Cardiac muscle cell (in vitro differentiated cells and primary cell): ENCODE data around the gene ARID5A. TPM values are rescaled to one million over a fixed set of nuclear protein-coding genes. Genes with fewer than 3 reads are reported as not detected.
A peak's percentile ranks its signal among the peaks of the same experiment; 100 is the strongest.

Source experiments
- DNase-seq, 2 donors: peaks; one replicate each; pipeline versions ENCODE4 v3.0.0 to v3.0.0-alpha.2; 2010 to 2017; ENCODE audit warnings: low read depth in 1 of 2, low spot score in 1 of 2
- H3K27ac ChIP-seq: fragments of 200-600 bp; sonication (generic); 2 replicates; pipeline ENCODE4 v1.5.1; 2016
- H3K27me3 ChIP-seq: fragments of 200-600 bp; sonication (generic); 2 replicates; pipeline ENCODE4 v1.6.0; 2016; ENCODE audit warnings: control low read depth
- H3K36me3 ChIP-seq: fragments of 200-600 bp; sonication (generic); 2 replicates; pipeline ENCODE4 v1.5.1; 2016; ENCODE audit warnings: control low read depth
- H3K4me1 ChIP-seq: fragments of 200-600 bp; sonication (generic); 2 replicates; pipeline ENCODE4 v1.8.1; 2017; ENCODE audit warnings: low read depth, mild to moderate bottlenecking, mixed run types
- H3K4me3 ChIP-seq: fragments of 200-600 bp; sonication (generic); 2 replicates; pipeline ENCODE4 v1.5.1; 2016; ENCODE audit warnings: mild to moderate bottlenecking
- H3K9me3 ChIP-seq: fragments of 200-600 bp; sonication (generic); 2 replicates; pipeline ENCODE4 v1.5.1; 2017; ENCODE audit warnings: low read depth, mild to moderate bottlenecking, control low read depth
- polyA plus RNA-seq: library from polyadenylated mRNA; unstranded; fragments of >200 nt; fragmentation: Nextera tagmentation; extraction: Ambion mirVana; gene quantifications from 2 replicates; pipeline ENCODE4 v1.2.1, GENCODE V29; 2016
- total RNA-seq: library from RNA; depleted of rRNA; stranded (reverse); fragments of >200 nt; gene quantifications from 2 replicates; pipeline ENCODE4 v1.2.3, GENCODE V29; 2016
- TF ChIP-seq, protein P1 (sequence below): IDR thresholded peaks from 2 replicates; pipeline ENCODE4 v1.5.1; 2012; ENCODE audit warnings: low read depth, mild to moderate bottlenecking, low read length

The ARID5A gene
- total and polyA plus RNA-seq, 2 experiments from 2014 or later, result 7.6 to 7.8 TPM

DNA sequence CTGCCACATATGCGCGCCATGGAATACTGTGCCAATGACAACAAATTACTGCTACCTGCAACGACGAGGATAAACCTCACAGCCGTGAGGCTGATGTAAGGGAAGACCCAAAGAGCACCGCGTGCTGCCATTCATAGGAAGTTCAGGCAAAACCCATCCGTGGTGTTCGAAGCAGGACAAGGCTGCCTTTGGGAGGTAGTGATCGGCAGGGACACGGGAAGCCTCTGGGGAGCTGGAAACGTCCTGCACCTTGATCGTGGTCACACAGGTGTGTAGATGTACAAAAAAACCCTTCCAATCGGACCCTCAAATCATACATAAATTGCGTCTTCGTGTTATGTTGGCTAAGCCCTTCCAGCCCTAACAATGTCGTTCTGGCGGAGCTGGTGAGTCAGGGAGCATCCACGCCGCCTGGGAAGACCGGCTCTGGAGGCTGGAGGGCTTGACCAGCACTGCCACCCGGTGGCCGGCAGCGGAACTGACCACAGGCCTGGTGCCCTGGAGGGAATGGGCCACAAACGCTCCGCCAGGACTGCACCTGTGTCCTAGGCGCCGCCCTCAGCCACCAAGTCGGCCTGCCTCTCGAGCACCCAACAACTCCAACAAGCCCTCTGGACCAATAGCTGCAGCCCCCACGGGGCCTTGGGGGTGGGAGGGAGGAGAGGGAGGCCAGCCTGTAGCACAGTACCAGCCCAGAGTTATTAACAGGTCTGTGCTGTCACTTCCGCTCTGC is 27.3 kb upstream of the ARID5A start:
- peak; percentile 90 to 91 for DNase-seq
- TF ChIP-seq, protein P1, sequence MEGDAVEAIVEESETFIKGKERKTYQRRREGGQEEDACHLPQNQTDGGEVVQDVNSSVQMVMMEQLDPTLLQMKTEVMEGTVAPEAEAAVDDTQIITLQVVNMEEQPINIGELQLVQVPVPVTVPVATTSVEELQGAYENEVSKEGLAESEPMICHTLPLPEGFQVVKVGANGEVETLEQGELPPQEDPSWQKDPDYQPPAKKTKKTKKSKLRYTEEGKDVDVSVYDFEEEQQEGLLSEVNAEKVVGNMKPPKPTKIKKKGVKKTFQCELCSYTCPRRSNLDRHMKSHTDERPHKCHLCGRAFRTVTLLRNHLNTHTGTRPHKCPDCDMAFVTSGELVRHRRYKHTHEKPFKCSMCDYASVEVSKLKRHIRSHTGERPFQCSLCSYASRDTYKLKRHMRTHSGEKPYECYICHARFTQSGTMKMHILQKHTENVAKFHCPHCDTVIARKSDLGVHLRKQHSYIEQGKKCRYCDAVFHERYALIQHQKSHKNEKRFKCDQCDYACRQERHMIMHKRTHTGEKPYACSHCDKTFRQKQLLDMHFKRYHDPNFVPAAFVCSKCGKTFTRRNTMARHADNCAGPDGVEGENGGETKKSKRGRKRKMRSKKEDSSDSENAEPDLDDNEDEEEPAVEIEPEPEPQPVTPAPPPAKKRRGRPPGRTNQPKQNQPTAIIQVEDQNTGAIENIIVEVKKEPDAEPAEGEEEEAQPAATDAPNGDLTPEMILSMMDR, result peak; percentile 93
- peaks cover 28% of the 10 kb centered on the region for H3K27me3 ChIP-seq
- no peak overlapping the region for H3K4me3 ChIP-seq
- no peaks in the 10 kb centered on the region for H3K4me1 ChIP-seq
- no peak overlapping the region for H3K27ac ChIP-seq
- no peaks in the 10 kb centered on the region for H3K9me3 ChIP-seq
- no peaks in the 10 kb centered on the region for H3K36me3 ChIP-seq

DNA sequence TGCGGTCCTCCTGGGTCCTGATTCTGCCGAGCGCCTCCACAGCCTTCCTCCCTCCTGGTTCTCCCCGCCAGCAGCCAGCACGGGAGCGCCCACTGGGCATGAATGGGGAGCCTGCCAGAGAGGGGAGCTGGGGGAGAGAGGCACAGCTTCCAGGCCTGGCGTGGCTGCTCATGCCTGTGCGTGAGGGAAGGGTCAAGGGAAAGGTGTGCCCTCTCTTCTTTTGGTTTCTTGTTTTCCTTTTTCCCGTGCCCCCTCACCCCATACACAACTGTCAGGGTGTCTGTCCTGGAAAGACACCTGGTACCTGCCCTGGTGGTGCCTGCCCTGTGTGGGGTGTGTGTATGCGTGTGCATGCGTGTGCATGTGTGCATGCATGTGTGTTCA is 26.7 kb upstream of the ARID5A start:
- Histone ChIP-seq H3K4me3 (no peak overlapping the region), H3K9me3 (no peaks in the 10 kb centered on the region), H3K4me1 (no peaks in the 10 kb centered on the region), H3K27me3 (peaks cover 28% of the 10 kb centered on the region), H3K36me3 (no peaks in the 10 kb centered on the region), H3K27ac (no peak overlapping the region)
- no peak for DNase-seq
- TF ChIP-seq, protein P1, result no peak

DNA sequence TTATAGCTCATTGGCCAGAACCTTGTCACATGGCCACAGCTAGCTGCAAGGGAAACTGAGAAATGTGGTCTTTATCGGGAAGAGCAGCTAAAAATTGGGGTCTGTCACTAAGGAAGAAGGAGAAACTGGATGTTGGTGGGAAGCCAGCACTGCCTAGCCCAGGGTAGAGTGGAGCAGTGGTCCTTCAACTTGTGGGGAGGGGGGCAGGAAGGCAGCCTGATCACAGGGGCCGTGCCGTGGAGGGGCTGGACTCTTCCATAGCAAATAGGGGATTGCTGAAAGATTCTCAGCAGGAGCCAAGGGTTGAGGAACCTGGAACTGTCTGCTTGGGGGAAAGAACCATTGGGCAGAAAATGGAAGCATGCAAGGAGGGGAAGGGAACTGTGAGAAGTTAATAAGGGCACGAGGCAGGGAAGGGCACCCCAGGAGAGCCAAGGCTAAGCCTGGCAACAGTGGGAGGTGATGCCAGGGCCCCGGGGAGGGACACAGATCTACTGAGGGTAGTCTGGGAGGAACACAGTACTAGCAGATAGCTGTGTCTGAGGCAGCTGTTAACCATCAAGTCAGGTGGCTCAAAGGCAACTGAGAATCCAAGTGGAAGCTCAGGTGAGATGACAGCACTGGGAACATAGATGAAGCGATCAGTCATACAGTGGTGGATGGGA is 25.5 kb upstream of the ARID5A start:
- Histone ChIP-seq H3K9me3 (no peaks in the 10 kb centered on the region), H3K27me3 (peaks cover 28% of the 10 kb centered on the region), H3K4me1 (no peaks in the 10 kb centered on the region), H3K4me3 (no peak overlapping the region), H3K36me3 (no peaks in the 10 kb centered on the region), H3K27ac (no peak overlapping the region)
- TF ChIP-seq, protein P1, result no peak
- no peak for DNase-seq

DNA sequence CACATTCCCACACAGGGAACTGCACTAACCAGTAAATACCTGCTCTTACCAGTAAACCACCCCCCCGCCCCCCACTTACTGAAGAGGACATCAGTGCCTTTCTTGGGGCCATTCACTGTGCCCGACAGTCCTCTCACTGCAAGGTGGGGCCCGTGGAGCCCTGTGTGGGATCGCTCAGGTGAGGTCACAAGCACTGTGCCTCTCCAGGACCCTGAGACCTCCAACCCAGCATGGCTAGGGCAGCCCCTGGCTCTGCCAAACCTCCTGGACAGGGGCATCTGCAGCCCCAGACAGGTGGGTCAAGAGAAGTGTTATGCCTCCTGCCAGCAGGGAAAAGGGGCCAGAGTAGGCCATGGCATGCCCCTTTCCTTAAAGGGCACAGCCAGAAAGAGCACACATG is 24.7 kb upstream of the ARID5A start:
- H3K27ac ChIP-seq, result no peak overlapping the region

DNA sequence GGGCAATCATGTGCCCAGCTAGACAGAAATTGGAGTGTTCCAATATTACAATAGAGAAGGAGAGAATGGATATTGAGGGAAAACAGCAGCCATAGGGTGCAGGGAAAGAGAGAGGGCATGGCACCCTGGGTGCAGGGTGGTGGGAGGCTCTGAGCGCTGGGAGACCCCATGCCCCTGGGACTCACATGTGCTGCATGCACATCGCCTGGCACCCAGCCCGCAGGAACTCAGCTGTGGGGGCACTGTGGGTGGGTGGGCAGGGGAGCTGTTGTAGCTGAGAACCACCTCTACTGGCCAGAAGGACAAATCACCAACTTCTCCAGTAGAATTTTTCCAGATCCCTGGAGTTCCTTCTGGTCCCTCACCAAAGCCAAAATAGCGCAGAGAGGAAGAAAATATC is 24.2 kb upstream of the ARID5A start:
- Histone ChIP-seq H3K36me3 (no peaks in the 10 kb centered on the region), H3K4me3 (no peak overlapping the region), H3K27me3 (peaks cover 28% of the 10 kb centered on the region), H3K4me1 (no peaks in the 10 kb centered on the region), H3K27ac (no peak overlapping the region), H3K9me3 (no peaks in the 10 kb centered on the region)
- no peak for DNase-seq
- TF ChIP-seq, protein P1, result no peak

More for the DNA sequence above, 24.7 kb upstream of the ARID5A start:
- Histone ChIP-seq H3K27me3 (peaks cover 28% of the 10 kb centered on the region), H3K4me1 (no peaks in the 10 kb centered on the region), H3K4me3 (no peak overlapping the region), H3K36me3 (no peaks in the 10 kb centered on the region), H3K9me3 (no peaks in the 10 kb centered on the region)
- TF ChIP-seq, protein P1, result no peak
- DNase-seq, result no peak
